ENCODE results near the gene PTPRT. TPM values are rescaled to one million over a fixed set of nuclear protein-coding genes. Genes with fewer than 3 reads are reported as not detected.
A peak's percentile ranks its signal among the peaks of the same experiment; 100 is the strongest.

PTPRT gene
- polyA plus RNA-seq, 4 donors = 0.07 to 0.58 (median 0.27) TPM; not detected in 1

DNA sequence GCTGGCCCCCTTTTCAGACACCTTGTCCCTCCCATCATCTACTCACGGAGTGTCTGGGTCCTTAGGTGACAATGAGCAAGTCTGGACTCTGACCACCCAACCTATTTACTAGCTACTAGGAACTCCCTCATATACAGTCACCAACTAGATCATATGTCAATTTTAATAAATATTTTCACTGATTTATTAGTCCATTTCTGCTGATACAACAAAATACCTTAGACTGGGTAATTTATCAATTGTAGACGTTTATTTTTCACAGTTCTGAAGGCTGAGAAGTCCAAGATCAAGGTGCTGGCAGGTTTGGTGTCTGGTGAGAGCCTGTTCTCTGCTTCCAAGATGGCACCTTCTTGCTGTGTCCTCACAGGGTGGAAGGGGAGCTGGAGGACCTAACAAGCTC, 229.7 kb downstream of the PTPRT start:
- Histone ChIP-seq H3K27ac (ENCODE audit: low read depth in 1 of 3, low read length in 2 of 3) (no peak overlapping the region), H3K4me1 (ENCODE audit: control insufficient read depth in 3 of 3, insufficient read depth in 2 of 3, low read depth in 1 of 3, low read length in 2 of 3) (no peaks in the 10 kb centered on the region), H3K4me3 (ENCODE audit: low read depth in 1 of 3, low read length in 3 of 3) (no peak overlapping the region), H3K36me3 (ENCODE audit: control insufficient read depth in 3 of 3, insufficient read depth in 2 of 3, low read depth in 1 of 3, low read length in 3 of 3) (no peaks in the 10 kb centered on the region), H3K9me3 (ENCODE audit: control insufficient read depth in 2 of 2, insufficient read depth in 1 of 2, low read depth in 1 of 2, low read length in 1 of 2) (peaks cover 0 to 6% of the 10 kb centered on the region in 2 donors), H3K27me3 (ENCODE audit: control insufficient read depth in 3 of 3, insufficient read depth in 3 of 3, low read length in 3 of 3) (no peaks in the 10 kb centered on the region)
- 37 to 62% (median 43%) methylated on average over 2 of the region's 2 CpGs for WGBS, 3 donors
- peak in 1 of 2 donors; percentile 20 for DNase-seq
- FAIRE-seq = no peak

DNA sequence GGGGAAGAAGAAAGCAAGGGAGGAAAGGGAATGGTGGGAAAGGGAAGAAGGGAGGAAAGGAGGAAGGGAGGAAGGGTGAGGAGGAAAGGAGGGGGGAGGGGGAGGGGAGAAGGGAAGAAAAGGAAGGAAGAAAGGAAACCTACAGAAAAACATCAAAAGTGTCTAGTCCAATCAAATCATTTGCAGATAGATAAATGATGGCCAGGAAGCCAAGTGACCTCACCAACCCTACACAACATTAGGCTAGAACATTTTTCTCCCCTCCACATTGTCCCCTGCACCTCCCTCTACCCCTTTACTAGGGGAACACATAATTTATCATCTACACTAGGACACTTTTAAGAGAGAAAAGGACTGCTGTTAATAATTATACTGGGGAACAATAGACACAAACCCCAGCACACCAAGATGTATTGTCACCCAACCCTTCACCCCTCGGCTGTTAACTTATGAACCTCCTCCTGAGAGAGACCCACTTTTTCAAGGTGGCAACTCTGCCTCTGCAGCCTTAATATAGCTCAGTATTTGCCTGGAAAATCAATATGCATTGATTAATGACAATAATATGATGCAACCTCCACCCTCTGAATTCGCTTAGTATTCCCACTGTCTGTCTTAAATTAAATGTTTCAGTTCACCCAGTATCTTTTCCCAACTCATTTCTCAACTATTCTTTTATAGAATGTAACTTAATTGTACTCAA, 231.2 kb downstream of the PTPRT start:
- Histone ChIP-seq H3K36me3 (ENCODE audit: control insufficient read depth in 3 of 3, insufficient read depth in 2 of 3, low read depth in 1 of 3, low read length in 3 of 3) (no peaks in the 10 kb centered on the region), H3K4me1 (ENCODE audit: control insufficient read depth in 3 of 3, insufficient read depth in 2 of 3, low read depth in 1 of 3, low read length in 2 of 3) (no peaks in the 10 kb centered on the region), H3K9me3 (ENCODE audit: control insufficient read depth in 2 of 2, insufficient read depth in 1 of 2, low read depth in 1 of 2, low read length in 1 of 2) (peaks cover 0 to 6% of the 10 kb centered on the region in 2 donors), H3K27ac (ENCODE audit: low read depth in 1 of 3, low read length in 2 of 3) (no peak overlapping the region), H3K4me3 (ENCODE audit: low read depth in 1 of 3, low read length in 3 of 3) (no peak overlapping the region), H3K27me3 (ENCODE audit: control insufficient read depth in 3 of 3, insufficient read depth in 3 of 3, low read length in 3 of 3) (no peaks in the 10 kb centered on the region)
- WGBS, 3 donors = 73 to 87% (median 80%) methylated on average over 2 of the region's 2 CpGs
- DNase-seq (no peak), FAIRE-seq (no peak)

DNA sequence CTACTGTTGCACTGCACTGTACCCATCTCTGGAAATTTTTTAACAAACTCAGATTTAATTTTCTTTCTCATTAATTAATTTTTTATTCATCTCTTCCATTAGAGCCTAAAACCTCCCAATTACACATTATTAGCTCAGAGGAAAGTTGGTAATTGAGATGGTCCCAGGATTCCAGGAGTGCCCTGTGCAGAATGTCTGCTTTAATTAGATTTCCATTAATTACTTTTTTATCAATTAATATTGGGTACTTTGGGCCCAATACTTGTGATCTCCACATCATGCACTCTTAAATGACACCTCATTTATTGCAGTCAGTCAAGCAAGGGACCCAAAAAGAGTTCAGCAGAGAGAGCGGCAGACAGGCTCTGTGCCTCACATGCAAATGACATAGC, 232.0 kb downstream of the PTPRT start:
- WGBS, 3 donors = 62 to 85% (median 80%) methylated on average over 1 of the region's 1 CpG

GRCh38 chr20:42957018-42957703, 232.5 kb downstream of the PTPRT start:
- FAIRE-seq = no peak
- peak overlapping the region in 2 of 3 donors; percentile 50 to 84 for H3K27ac ChIP-seq (ENCODE audit: low read depth in 1 of 3, low read length in 2 of 3)
- DNase-seq = peak; percentile 67 to 84
- 14 to 44% (median 21%) methylated on average over 9 of the region's 9 CpGs for WGBS, 3 donors
- no peak overlapping the region for H3K4me3 ChIP-seq (ENCODE audit: low read depth in 1 of 3, low read length in 3 of 3)
- no peaks in the 10 kb centered on the region for H3K4me1 ChIP-seq (ENCODE audit: control insufficient read depth in 3 of 3, insufficient read depth in 2 of 3, low read depth in 1 of 3, low read length in 2 of 3)
- peaks cover 0 to 6% of the 10 kb centered on the region in 2 donors for H3K9me3 ChIP-seq (ENCODE audit: control insufficient read depth in 2 of 2, insufficient read depth in 1 of 2, low read depth in 1 of 2, low read length in 1 of 2)
- H3K27me3 ChIP-seq (ENCODE audit: control insufficient read depth in 3 of 3, insufficient read depth in 3 of 3, low read length in 3 of 3) = no peaks in the 10 kb centered on the region
- H3K36me3 ChIP-seq (ENCODE audit: control insufficient read depth in 3 of 3, insufficient read depth in 2 of 3, low read depth in 1 of 3, low read length in 3 of 3) = no peaks in the 10 kb centered on the region

More for the DNA sequence above, 232.0 kb downstream of the PTPRT start:
- Histone ChIP-seq H3K9me3 (ENCODE audit: control insufficient read depth in 2 of 2, insufficient read depth in 1 of 2, low read depth in 1 of 2, low read length in 1 of 2) (peaks cover 0 to 6% of the 10 kb centered on the region in 2 donors), H3K4me3 (ENCODE audit: low read depth in 1 of 3, low read length in 3 of 3) (no peak overlapping the region), H3K36me3 (ENCODE audit: control insufficient read depth in 3 of 3, insufficient read depth in 2 of 3, low read depth in 1 of 3, low read length in 3 of 3) (no peaks in the 10 kb centered on the region), H3K27ac (ENCODE audit: low read depth in 1 of 3, low read length in 2 of 3) (peak overlapping the region in 2 of 3 donors; percentile 50 to 84), H3K27me3 (ENCODE audit: control insufficient read depth in 3 of 3, insufficient read depth in 3 of 3, low read length in 3 of 3) (no peaks in the 10 kb centered on the region), H3K4me1 (ENCODE audit: control insufficient read depth in 3 of 3, insufficient read depth in 2 of 3, low read depth in 1 of 3, low read length in 2 of 3) (no peaks in the 10 kb centered on the region)
- no peak for DNase-seq
- no peak for FAIRE-seq

DNA sequence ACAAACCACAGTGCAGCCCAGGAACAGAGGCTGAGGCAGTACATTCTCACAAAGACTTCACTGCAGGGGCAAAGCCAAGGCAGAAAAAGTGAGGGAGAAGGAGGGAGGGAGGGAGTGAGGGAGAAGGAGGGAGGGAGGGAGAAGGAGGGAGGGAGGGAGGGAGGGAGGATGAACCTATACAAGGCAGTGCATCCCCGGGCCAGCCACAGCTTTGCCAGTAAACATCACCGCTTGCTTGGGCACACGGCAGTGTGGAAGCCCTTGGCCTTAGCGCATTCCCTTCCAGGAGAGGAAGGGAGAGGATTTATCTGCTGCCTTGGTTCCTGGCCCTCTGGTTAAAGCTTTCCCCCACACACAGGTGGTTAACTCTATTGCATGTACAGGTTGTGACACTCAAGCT, 234.0 kb downstream of the PTPRT start:
- Histone ChIP-seq H3K27me3 (ENCODE audit: control insufficient read depth in 3 of 3, insufficient read depth in 3 of 3, low read length in 3 of 3) (no peaks in the 10 kb centered on the region), H3K4me3 (ENCODE audit: low read depth in 1 of 3, low read length in 3 of 3) (no peak overlapping the region), H3K4me1 (ENCODE audit: control insufficient read depth in 3 of 3, insufficient read depth in 2 of 3, low read depth in 1 of 3, low read length in 2 of 3) (no peaks in the 10 kb centered on the region), H3K36me3 (ENCODE audit: control insufficient read depth in 3 of 3, insufficient read depth in 2 of 3, low read depth in 1 of 3, low read length in 3 of 3) (no peaks in the 10 kb centered on the region), H3K27ac (ENCODE audit: low read depth in 1 of 3, low read length in 2 of 3) (no peak overlapping the region), H3K9me3 (ENCODE audit: control insufficient read depth in 2 of 2, insufficient read depth in 1 of 2, low read depth in 1 of 2, low read length in 1 of 2) (peaks cover 0 to 6% of the 10 kb centered on the region in 2 donors)
- DNase-seq = no peak
- WGBS, 3 donors = 90 to 95% (median 93%) methylated on average over 4 of the region's 4 CpGs
- FAIRE-seq = no peak

DNA sequence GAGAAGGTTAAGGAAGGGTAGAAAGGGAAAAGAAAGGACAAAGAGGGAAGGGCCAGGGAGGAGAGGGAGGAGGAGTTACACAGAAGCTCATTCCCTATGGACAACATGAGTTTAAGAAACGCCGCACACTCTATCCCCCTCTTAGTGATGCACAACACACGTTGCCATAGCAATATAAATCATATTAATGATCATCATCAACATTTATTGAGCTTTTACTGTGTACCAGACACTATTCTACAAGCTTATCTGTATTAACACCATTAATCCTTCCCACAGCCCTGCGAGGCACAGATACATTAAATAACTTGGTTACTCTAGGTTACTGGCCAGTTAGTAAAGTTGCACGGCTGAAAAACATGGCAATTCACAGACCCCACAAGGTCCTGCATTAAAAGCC, 234.8 kb downstream of the PTPRT start:
- DNase-seq (no peak), FAIRE-seq (no peak)
- Histone ChIP-seq H3K9me3 (ENCODE audit: control insufficient read depth in 2 of 2, insufficient read depth in 1 of 2, low read depth in 1 of 2, low read length in 1 of 2) (peaks cover 2 to 6% of the 10 kb centered on the region in 2 donors), H3K27me3 (ENCODE audit: control insufficient read depth in 3 of 3, insufficient read depth in 3 of 3, low read length in 3 of 3) (no peaks in the 10 kb centered on the region), H3K4me1 (ENCODE audit: control insufficient read depth in 3 of 3, insufficient read depth in 2 of 3, low read depth in 1 of 3, low read length in 2 of 3) (no peaks in the 10 kb centered on the region), H3K4me3 (ENCODE audit: low read depth in 1 of 3, low read length in 3 of 3) (no peak overlapping the region), H3K27ac (ENCODE audit: low read depth in 1 of 3, low read length in 2 of 3) (no peak overlapping the region), H3K36me3 (ENCODE audit: control insufficient read depth in 3 of 3, insufficient read depth in 2 of 3, low read depth in 1 of 3, low read length in 3 of 3) (no peaks in the 10 kb centered on the region)
- WGBS, 3 donors = 52 to 66% (median 57%) methylated on average over 5 of the region's 5 CpGs

DNA sequence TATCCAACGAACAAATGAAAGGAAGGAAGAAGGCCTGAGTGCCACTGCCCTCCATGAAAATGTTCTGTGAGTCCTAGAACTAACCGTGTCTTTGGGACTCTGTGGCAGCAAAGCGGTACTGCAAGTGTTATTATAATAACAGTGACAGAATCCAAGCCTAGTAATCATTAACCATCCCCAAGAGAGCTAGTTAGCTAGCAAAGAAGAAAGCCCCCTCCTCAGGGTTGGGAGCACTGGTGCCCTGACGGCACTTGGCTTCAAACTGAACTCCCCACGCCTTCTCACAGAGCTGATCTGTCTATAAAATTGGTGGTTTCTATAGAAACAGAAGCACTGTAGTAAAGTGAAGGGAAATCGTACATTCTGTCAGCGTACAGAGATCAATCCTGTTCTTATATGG, 239.8 kb downstream of the PTPRT start:
- H3K4me1 ChIP-seq (ENCODE audit: control insufficient read depth in 3 of 3, insufficient read depth in 2 of 3, low read depth in 1 of 3, low read length in 2 of 3) = no peaks in the 10 kb centered on the region
- no peak for FAIRE-seq
- H3K4me3 ChIP-seq (ENCODE audit: low read depth in 1 of 3, low read length in 3 of 3) = no peak overlapping the region
- no peaks in the 10 kb centered on the region for H3K36me3 ChIP-seq (ENCODE audit: control insufficient read depth in 3 of 3, insufficient read depth in 2 of 3, low read depth in 1 of 3, low read length in 3 of 3)
- H3K9me3 ChIP-seq (ENCODE audit: control insufficient read depth in 2 of 2, insufficient read depth in 1 of 2, low read depth in 1 of 2, low read length in 1 of 2) = peaks cover 2 to 4% of the 10 kb centered on the region in 2 donors
- no peaks in the 10 kb centered on the region for H3K27me3 ChIP-seq (ENCODE audit: control insufficient read depth in 3 of 3, insufficient read depth in 3 of 3, low read length in 3 of 3)
- DNase-seq = peak; percentile 15 to 21
- WGBS, 3 donors = 25 to 66% (median 46%) methylated on average over 7 of the region's 7 CpGs
- H3K27ac ChIP-seq (ENCODE audit: low read depth in 1 of 3, low read length in 2 of 3) = no peak overlapping the region

- H3K27me3 ChIP-seq (ENCODE audit: control insufficient read depth in 3 of 3, insufficient read depth in 3 of 3, low read length in 3 of 3) = no peaks in the 10 kb centered on the region
- DNase-seq (no peak), FAIRE-seq (no peak)
- H3K27ac ChIP-seq (ENCODE audit: low read depth in 1 of 3, low read length in 2 of 3) = no peak overlapping the region
- H3K4me1 ChIP-seq (ENCODE audit: control insufficient read depth in 3 of 3, insufficient read depth in 2 of 3, low read depth in 1 of 3, low read length in 2 of 3) = no peaks in the 10 kb centered on the region
- WGBS, 3 donors = 56 to 61% (median 60%) methylated on average over 10 of the region's 10 CpGs
- H3K9me3 ChIP-seq (ENCODE audit: control insufficient read depth in 2 of 2, insufficient read depth in 1 of 2, low read depth in 1 of 2, low read length in 1 of 2) = peaks cover 2 to 4% of the 10 kb centered on the region in 2 donors
- H3K4me3 ChIP-seq (ENCODE audit: low read depth in 1 of 3, low read length in 3 of 3) = no peak overlapping the region
- no peaks in the 10 kb centered on the region for H3K36me3 ChIP-seq (ENCODE audit: control insufficient read depth in 3 of 3, insufficient read depth in 2 of 3, low read depth in 1 of 3, low read length in 3 of 3)
Observed at GRCh38 chr20:42945234-42945994, 244.3 kb downstream of the PTPRT start.
